ENCODE measurements around the gene MIAT. TPM values are rescaled to one million over a fixed set of nuclear protein-coding genes. Genes with fewer than 3 reads are reported as not detected.
A peak's percentile ranks its signal among the peaks of the same experiment; 100 is the strongest.

Gene MIAT
- total RNA-seq, 2 donors from 2014 or later, result 1.2 to 4.4 TPM

DNA sequence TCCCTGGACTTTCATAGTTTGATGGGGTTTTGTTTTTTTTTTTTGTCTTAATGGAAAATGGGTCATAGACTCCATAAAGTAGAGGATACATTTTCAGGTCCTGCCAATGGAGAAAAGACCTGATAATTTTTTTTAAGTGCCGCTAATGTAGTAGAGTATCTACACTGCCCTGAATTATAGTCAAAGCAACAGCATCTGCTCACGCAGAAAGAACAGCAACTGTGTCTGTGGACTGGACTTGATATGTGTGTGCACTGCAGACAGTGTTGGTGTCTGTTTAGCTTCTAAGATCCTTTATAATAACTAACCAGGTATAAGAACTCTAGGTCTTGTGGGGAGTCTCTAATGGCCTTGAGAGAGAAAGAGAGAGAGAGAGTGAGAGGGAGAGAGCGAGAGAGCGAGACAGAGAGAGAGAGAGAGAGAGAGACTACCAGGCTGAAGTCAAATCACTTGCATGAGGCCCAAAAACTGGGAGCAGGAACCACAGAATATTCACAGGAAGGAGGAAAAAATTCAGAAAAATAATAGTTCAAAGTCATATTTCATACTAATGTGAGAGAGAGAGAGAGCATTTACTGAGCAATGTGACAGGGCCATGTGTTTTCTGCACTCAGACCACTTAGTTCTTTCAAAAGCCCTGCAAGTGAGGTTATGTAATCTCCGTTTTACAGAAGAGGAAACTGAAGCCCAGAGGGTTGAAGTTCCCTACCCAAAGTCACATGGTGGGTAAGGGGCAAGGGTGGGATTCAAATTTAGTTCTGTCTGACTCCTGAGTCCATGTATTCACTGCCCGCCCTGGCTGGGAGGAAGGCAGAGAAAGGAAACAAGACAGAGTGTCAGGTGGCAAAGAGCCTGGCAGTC is 8.6 kb upstream of the MIAT start:
- no peak overlapping the region for H3K27ac Mint-ChIP-seq

DNA sequence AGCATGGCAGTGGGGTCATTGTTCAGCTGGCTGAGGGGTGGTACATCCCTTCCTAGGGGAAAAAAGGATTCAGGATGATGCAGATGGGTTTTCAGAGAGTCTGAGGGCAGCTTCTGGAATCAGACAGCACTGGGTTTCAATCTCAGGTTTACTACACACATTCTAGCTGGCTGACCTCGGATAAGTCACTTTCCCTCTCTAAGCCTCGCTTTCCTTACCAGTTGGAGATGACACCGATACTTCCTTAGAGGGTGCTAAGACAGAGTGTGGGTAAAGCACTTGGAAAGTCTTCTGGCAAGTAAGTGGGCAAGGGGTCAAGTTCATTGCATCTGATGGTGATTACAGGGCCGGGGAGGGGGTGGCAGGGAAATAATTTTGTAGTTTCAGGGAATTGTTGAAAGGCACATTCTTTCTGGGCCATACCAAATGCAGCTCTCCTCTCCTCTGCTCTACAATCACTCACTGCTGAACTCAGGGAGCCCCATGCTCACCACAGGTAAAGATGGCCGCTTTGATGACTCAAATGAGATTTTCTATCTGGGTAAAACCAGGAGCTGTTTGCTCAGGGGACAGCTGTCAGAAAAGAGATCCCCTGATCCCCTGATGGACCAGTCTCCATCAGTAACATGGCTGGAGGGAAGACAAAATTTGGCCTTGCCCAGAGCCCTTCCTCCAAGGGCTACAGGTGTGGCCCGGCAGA is 6.5 kb upstream of the MIAT start:
- no peaks in the 10 kb centered on the region for H3K9me3 Mint-ChIP-seq
- no peak overlapping the region for H3K4me3 Mint-ChIP-seq
- Histone ChIP-seq H3K4me3 (ENCODE audit: low read length) (no peak overlapping the region), H3K27ac (ENCODE audit: low read depth, low read length) (no peak overlapping the region), H3K4me1 (ENCODE audit: control insufficient read depth, insufficient read depth, low read length) (peaks cover 1% of the 10 kb centered on the region), H3K9me3 (ENCODE audit: control insufficient read depth, low read length) (no peaks in the 10 kb centered on the region), H3K27me3 (ENCODE audit: control insufficient read depth, insufficient read depth, low read length, poor library complexity, severe bottlenecking) (peaks cover 51% of the 10 kb centered on the region), H3K9ac (ENCODE audit: extremely low read depth, low read length, poor library complexity, severe bottlenecking) (no peak overlapping the region), H3K36me3 (ENCODE audit: control insufficient read depth, insufficient read depth, low read length) (no peaks in the 10 kb centered on the region)
- WGBS, 2 experiments (ENCODE audit: insufficient coverage in 1 of 2, insufficient read length in 1 of 2), result 77 to 91% methylated on average over 3 to 6 of the region's 6 CpGs
- H3K4me1 Mint-ChIP-seq, result peaks cover 33% of the 10 kb centered on the region
- TF ChIP-seq, protein P1, sequence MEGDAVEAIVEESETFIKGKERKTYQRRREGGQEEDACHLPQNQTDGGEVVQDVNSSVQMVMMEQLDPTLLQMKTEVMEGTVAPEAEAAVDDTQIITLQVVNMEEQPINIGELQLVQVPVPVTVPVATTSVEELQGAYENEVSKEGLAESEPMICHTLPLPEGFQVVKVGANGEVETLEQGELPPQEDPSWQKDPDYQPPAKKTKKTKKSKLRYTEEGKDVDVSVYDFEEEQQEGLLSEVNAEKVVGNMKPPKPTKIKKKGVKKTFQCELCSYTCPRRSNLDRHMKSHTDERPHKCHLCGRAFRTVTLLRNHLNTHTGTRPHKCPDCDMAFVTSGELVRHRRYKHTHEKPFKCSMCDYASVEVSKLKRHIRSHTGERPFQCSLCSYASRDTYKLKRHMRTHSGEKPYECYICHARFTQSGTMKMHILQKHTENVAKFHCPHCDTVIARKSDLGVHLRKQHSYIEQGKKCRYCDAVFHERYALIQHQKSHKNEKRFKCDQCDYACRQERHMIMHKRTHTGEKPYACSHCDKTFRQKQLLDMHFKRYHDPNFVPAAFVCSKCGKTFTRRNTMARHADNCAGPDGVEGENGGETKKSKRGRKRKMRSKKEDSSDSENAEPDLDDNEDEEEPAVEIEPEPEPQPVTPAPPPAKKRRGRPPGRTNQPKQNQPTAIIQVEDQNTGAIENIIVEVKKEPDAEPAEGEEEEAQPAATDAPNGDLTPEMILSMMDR (conservative IDR thresholded peaks at IDR 0.05), result no peak
- DNase-seq, result no peak
- H3K36me3 Mint-ChIP-seq (ENCODE audit: low read depth), result no peaks in the 10 kb centered on the region
- peaks cover 84% of the 10 kb centered on the region for H3K27me3 Mint-ChIP-seq (ENCODE audit: insufficient read depth)
- H3K27ac Mint-ChIP-seq, result no peak overlapping the region

More for the DNA sequence above, 8.6 kb upstream of the MIAT start:
- Histone ChIP-seq H3K36me3 (ENCODE audit: control insufficient read depth, insufficient read depth, low read length) (no peaks in the 10 kb centered on the region), H3K4me3 (ENCODE audit: low read length) (no peak overlapping the region), H3K9me3 (ENCODE audit: control insufficient read depth, low read length) (no peaks in the 10 kb centered on the region), H3K27me3 (ENCODE audit: control insufficient read depth, insufficient read depth, low read length, poor library complexity, severe bottlenecking) (peaks cover 39% of the 10 kb centered on the region), H3K9ac (ENCODE audit: extremely low read depth, low read length, poor library complexity, severe bottlenecking) (no peak overlapping the region), H3K4me1 (ENCODE audit: control insufficient read depth, insufficient read depth, low read length) (peaks cover 5% of the 10 kb centered on the region), H3K27ac (ENCODE audit: low read depth, low read length) (peak overlapping the region; percentile 95)
- no peaks in the 10 kb centered on the region for H3K36me3 Mint-ChIP-seq (ENCODE audit: low read depth)
- peaks cover 48% of the 10 kb centered on the region for H3K4me1 Mint-ChIP-seq
- H3K4me3 Mint-ChIP-seq, result no peak overlapping the region
- TF ChIP-seq, protein P1 (conservative IDR thresholded peaks at IDR 0.05), result no peak
- DNase-seq, result no peak
- peaks cover 70% of the 10 kb centered on the region for H3K27me3 Mint-ChIP-seq (ENCODE audit: insufficient read depth)
- WGBS, 2 experiments (ENCODE audit: insufficient coverage in 1 of 2, insufficient read length in 1 of 2), result 90 to 98% methylated on average over 5 to 6 of the region's 6 CpGs
- H3K9me3 Mint-ChIP-seq, result no peaks in the 10 kb centered on the region

GRCh38 chr22:26651815-26652214 is 5.6 kb upstream of the MIAT start:
- DNase-seq, result no peak
- H3K4me1 Mint-ChIP-seq, result peaks cover 25% of the 10 kb centered on the region
- H3K27ac ChIP-seq (ENCODE audit: low read depth, low read length), result no peak overlapping the region
- no peak overlapping the region for H3K27ac Mint-ChIP-seq
- no peak overlapping the region for H3K9ac ChIP-seq (ENCODE audit: extremely low read depth, low read length, poor library complexity, severe bottlenecking)
- no peaks in the 10 kb centered on the region for H3K4me1 ChIP-seq (ENCODE audit: control insufficient read depth, insufficient read depth, low read length)
- WGBS, 2 experiments (ENCODE audit: insufficient coverage in 1 of 2, insufficient read length in 1 of 2), result 91 to 94% methylated on average over 10 of the region's 10 CpGs
- no peak overlapping the region for H3K4me3 ChIP-seq (ENCODE audit: low read length)
- H3K27me3 Mint-ChIP-seq (ENCODE audit: insufficient read depth), result peaks cover 87% of the 10 kb centered on the region
- no peaks in the 10 kb centered on the region for H3K36me3 ChIP-seq (ENCODE audit: control insufficient read depth, insufficient read depth, low read length)
- TF ChIP-seq, protein P1 (conservative IDR thresholded peaks at IDR 0.05), result no peak
- peaks cover 55% of the 10 kb centered on the region for H3K27me3 ChIP-seq (ENCODE audit: control insufficient read depth, insufficient read depth, low read length, poor library complexity, severe bottlenecking)
- no peaks in the 10 kb centered on the region for H3K9me3 Mint-ChIP-seq
- H3K4me3 Mint-ChIP-seq, result no peak overlapping the region
- H3K36me3 Mint-ChIP-seq (ENCODE audit: low read depth), result no peaks in the 10 kb centered on the region
- H3K9me3 ChIP-seq (ENCODE audit: control insufficient read depth, low read length), result no peaks in the 10 kb centered on the region
